Measurements from ENCODE around the gene MB21D2.

- TF ChIP-seq CTCF (IDR thresholded peaks at IDR 0.05 in 8 of 11, conservative IDR thresholded peaks at IDR 0.05 in 3 of 11) (peak in 9 of 11 experiments; percentile 18 to 65 (median 54)), POLR2A (IDR thresholded peaks at IDR 0.05) (no peak), POLR2AphosphoS5 (IDR thresholded peaks at IDR 0.05) (no peak)
Observed at GRCh38 chr3:192816351-192816750, 101.3 kb downstream of the MB21D2 start.
